AG10803 (cell line): Measurements from ENCODE around the gene PRAC2.

Experiments
- DNase-seq: peaks from one replicate; pipeline ENCODE4 v3.0.0; 2010; ENCODE audit warnings: low read depth
- H3K4me3 ChIP-seq: 2 replicates; pipeline ENCODE4 v1.5.1; 2011; ENCODE audit warnings: mild to moderate bottlenecking, low read length, control low read depth
- CTCF ChIP-seq: conservative IDR thresholded peaks from 2 replicates; pipeline ENCODE4 v1.5.1; 2011; ENCODE audit warnings: mild to moderate bottlenecking, low read length, control low read depth, inconsistent platforms

PRAC2 gene

GRCh38 chr17:48722201-48722907 lies 631 bp upstream of the PRAC2 start, which contains the start of gene PRAC1:
TSS of gene PRAC1 (minus strand) at chr17:48722518. CDS start at chr17:48722392, 126 bp downstream.
- H3K4me3 ChIP-seq = no peak within 1 kb of the TSS
- DNase-seq = no peak
- TF ChIP-seq CTCF = no peak

GRCh38 chr17:48723423-48724250 lies 652 bp downstream of the PRAC2 start:
- no peak for DNase-seq
- H3K4me3 ChIP-seq = peak overlapping the region; percentile 5; the same call in 1 of the 2 replicates
- TF ChIP-seq CTCF = no peak

GRCh38 chr17:48724251-48725003 lies 1.4 kb downstream of the PRAC2 start:
- TF ChIP-seq CTCF = peak; percentile 79
- H3K4me3 ChIP-seq = peak overlapping the region; percentile 24
- peak; percentile 72 for DNase-seq

GRCh38 chr17:48725004-48725287 lies 2.0 kb downstream of the PRAC2 start:
- DNase-seq = no peak
- H3K4me3 ChIP-seq = peak overlapping the region; percentile 24
- no peak for TF ChIP-seq CTCF

- no peak for DNase-seq
- no peak overlapping the region for H3K4me3 ChIP-seq
These were observed 2.5 kb downstream of the PRAC2 start for GRCh38 chr17:48725288-48726064.

More at GRCh38 chr17:48725288-48726064, 2.5 kb downstream of the PRAC2 start:
- no peak for TF ChIP-seq CTCF
